Stromal cell of bone marrow (primary cell): Measurements from ENCODE around the gene KIF25.
A peak's percentile ranks its signal among the peaks of the same experiment; 100 is the strongest.
"Not testable (repeated sequence)": the region's sequence is repeated elsewhere in the genome, so short reads cannot be mapped to it uniquely, and the experiment has no call there.

Experiments used
- DNase-seq: peaks from one replicate; pipeline ENCODE4 v3.0.0-alpha.2; 2012; ENCODE audit warnings: low read depth

KIF25 gene

DNA sequence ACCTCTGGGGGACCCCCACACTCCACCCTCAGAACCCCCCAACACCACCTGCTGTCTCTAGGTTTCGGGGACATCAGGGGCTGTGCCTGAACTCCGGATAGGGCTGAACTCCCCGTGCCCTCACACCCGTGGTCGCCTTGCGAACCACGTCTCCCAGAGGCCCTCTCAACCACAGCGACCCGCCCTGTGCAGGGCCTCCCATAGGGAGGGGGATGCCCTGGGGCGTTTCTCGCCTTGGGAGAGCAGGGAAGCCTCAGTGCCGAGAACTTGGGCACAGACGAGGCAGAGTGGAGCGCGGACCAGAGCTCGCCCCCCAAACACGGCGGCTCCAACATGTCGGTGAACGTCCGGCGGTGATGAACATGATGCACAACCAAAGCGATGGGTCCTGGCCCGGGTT, 74.8 kb downstream of the KIF25 start:
- no peak for DNase-seq

- DNase-seq: no peak
Measured at GRCh38 chr6:168072730-168073129, 75.3 kb downstream of the KIF25 start.

- no peak for DNase-seq
Measured at GRCh38 chr6:168073937-168074730, 76.7 kb downstream of the KIF25 start.

- DNase-seq: no peak
Measured at GRCh38 chr6:168075216-168075615, 77.7 kb downstream of the KIF25 start.

DNA sequence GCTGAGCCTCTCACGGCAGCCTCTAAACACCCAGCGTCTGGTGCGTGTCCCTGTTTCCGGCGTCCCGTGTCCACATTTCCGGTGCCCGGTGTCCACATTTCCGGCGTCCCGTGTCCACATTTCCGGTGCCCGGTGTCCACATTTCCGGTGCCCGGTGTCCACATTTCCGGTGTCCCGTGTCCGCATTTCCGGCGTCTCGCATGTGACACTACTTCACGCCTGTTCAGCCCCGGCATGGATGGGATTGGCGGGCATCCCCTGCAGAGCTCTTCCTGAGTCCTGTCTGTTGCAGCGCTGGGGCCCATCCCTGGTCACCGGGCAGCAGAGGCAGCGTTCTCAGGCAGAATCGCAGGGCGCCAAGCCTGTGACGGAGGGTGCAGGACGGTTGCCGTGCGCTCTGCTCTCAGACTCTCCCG, 78.3 kb downstream of the KIF25 start:
- DNase-seq: no peak

DNA sequence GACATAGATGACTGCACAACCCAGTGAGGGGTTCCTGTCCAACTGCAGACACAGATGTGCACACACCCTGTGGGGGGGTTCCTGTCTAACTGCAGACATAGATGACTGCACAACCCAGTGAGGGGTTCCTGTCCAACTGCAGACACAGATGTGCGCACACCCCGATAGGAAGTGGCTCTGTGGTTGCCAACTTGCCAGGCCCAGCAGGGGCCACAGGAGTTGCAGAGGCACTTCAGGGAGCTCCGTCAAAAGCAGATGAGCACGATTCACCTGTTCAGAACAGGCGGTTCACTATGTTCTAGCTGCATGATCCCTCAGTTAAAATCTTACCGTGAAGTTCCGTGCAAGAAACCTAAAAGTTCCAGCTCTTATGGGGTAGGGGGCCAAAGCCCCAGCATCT, 79.9 kb downstream of the KIF25 start:
- not testable (repeated sequence) for DNase-seq

DNA sequence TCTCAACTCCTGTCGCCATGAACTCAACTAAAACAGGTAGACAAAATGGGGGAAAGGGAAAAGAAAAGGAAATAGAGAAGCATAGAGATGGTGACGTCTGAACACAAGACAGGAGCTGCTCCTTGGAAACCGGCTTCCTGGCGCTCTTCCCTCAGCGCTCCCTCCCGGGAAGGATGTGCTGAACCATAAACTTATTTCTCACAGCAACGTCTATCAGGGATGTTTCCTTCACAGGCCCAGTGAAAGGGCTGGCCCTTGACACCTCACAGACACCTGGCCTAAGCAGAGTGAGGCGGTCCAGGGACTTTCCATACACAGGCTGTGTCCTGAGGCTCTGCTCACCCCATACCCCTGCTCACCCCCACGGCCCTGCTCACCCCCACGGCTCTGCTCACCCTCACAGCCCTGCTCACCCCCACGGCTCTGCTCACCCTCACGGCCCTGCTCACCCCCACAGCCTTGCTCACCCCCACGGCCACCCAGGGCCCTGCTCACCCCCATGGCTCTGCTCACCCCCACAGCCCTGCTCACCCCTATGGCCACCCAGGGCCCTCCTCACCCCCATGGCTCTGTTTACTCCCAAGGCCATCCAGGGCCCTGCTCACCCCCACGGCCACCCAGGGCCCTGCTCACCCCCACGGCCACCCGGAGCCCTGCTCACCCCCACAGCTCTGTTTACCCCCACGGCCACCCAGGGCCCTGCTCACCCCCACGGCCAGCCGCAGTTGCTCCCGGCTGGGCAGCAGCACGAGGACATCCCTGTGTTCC, 80.9 kb downstream of the KIF25 start:
- no peak for DNase-seq

- no peak for DNase-seq
Measured at GRCh38 chr6:168078943-168079405, 81.5 kb downstream of the KIF25 start, which contains the start of gene FRMD1. TSS of gene FRMD1 (minus strand) at chr6:168079212. CDS start at chr6:168079094, 118 bp downstream.

DNA sequence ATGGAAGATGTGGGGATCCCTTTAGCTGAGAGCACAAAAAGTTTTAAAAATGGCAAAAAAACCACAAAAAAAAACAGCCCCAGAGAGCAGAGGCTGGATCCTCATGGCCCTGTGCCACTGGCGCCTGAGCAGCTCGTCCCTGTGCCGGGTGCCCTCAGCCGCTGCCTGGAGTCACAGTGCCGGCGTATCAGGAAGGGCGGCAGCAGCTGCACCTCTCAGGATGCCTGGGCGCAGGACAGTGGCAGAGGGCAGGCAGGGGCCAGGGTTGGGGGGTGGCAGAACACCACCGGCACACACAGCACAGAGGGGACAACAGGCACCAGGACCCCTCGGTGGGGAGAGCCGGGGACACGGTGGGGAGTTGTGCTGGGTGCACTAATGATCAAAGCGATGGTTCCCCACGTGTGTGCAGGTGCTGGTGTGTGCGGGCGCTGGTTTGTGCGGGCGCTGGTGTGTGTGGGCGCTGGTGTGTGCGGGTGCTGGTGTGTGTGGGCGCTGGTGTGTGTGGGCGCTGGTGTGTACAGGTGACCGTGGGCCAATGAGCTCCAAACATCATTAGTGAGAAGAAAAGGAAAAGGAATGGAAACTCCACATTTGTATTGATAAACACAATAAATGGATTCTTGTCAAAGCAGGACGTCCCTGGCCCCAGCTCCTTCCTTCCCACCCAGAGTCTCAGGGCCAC, 83.1 kb downstream of the KIF25 start:
- DNase-seq: no peak

DNA sequence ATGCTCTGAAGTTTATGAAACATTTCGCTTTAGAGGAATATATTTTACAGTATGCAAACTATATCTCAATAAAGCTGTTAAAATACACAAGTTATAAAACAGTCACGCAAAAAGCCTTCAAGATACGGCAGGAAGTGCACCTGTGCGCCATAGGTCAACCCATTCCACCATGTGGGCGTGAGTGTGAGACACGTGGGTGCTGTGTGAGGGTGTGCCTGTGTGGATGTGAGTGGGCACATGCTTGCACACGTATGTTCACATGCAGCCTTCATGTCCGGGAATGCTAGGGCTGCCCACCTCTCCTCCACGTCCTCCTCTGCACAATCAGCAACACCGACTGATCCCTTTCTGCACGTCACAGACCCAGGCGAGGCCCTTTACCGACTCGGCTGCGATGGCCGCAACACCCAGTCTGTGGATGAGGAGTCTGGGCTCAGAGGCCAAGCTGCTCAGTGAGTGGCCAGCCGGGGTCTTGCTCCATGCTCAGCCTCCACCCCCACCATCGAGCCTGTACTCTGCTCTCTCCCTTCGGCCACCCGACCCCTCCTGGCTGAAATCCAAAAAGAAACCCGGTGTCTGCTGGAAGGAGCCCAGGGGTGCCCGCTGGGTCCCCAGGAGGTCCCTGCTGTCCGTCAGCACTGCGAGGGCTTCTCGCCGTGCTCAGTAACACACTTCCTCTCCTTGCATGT, 84.5 kb downstream of the KIF25 start:
- DNase-seq: no peak

DNA sequence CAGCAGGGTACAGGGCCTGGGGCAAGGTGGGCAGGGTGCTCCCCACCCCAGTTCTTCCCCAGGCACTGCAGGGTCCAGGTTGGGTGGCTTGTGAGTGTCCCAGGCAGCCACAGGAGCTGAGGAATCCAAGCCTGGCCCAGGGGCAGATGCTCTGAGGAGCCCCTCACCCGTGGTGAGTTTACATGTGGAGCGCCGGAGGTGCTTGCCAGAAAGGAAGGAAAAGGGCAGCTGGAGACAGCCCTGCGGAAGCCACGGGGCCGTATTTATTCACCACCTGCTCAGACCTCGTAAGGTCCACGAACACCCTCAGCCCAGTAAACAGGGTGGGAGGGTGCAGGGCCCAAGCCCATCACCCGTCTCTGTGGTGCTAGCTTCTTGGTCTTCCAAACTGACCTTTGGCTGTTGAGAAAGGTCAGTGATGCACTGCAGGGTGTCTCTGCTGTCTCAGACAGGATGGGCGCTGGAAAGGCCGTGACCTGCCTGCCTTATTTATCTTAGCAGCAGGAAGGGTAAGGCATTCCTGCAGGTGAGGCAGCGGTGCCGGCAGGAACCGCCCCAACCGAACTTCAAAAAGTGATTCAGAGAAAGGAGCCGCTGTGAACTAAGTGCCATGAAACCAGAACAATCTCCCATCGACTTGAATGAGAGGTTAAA, 85.5 kb downstream of the KIF25 start:
- DNase-seq: no peak

DNA sequence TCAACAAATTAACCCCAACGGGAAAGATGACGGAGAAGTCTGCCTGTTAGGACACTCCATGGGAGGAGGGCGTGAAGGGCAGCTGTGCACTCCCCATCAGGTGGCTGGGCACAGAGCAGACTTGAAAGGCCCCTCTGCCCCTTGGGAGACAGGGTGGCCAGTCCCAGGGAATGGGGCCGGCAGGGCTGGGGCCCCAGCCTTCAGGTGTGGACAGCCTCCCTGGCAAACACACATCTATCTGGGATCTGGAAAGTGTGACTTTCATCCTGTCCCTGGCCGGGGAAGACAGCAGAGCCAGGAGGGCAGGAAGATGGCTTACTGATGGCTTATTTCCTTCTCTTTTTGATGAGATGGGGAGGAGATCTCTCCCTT, 86.0 kb downstream of the KIF25 start:
- DNase-seq: no peak

DNA sequence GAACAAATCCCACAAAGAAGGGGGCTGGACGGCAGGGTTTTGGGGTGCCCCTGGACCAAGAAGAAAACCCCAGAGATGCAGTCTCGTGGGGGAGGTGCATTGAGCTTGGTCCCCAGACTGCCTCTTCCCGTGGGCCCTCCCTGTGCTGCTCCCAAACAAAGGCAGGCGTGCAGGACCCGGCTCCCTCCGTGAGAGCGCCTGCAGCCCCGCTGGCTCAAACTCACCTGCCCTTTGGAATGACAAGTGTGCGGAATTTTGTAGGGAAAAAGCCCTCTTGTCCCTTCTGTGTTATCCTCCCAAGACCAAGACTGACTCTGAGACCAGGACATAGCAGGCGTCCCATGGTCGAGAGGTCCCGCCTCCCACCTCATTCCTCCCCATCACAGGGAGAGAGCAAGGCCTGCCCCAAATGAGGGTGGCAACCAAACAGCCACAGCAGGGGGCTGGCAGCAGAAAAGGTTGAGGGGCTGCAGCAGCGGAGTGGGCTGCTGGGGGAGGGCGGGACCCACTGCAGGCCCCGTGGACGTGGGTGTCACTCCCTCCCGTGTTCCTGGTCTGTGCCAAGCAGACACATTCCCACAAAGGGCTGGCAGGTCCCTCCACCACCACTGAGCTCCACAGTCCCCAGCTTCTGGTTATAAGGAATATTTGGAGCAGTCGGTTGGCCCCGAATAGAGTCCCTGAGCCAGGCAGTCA, 87.1 kb downstream of the KIF25 start:
- DNase-seq: no peak

- no peak for DNase-seq
Measured at GRCh38 chr6:168086066-168086465, 88.6 kb downstream of the KIF25 start.

DNA sequence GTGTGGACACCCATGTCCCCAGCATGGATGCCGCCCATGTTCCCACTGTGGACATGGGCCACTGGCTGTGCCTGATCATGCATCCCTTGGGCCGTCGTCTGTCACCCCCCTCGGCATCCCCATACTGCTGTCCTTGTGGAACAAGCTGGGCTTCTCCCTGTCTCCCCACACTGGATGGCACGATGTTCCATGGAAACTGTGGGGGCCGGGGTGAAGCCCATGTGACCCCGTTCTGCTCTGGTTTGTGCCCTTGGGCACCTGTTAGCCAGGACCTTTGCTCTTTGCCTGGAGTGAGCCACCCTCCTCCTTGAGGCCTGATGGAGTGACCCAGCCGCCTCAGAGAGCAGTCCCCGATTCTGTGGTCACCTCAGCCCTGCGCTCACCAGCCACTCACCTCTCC, 89.1 kb downstream of the KIF25 start:
- no peak for DNase-seq

DNA sequence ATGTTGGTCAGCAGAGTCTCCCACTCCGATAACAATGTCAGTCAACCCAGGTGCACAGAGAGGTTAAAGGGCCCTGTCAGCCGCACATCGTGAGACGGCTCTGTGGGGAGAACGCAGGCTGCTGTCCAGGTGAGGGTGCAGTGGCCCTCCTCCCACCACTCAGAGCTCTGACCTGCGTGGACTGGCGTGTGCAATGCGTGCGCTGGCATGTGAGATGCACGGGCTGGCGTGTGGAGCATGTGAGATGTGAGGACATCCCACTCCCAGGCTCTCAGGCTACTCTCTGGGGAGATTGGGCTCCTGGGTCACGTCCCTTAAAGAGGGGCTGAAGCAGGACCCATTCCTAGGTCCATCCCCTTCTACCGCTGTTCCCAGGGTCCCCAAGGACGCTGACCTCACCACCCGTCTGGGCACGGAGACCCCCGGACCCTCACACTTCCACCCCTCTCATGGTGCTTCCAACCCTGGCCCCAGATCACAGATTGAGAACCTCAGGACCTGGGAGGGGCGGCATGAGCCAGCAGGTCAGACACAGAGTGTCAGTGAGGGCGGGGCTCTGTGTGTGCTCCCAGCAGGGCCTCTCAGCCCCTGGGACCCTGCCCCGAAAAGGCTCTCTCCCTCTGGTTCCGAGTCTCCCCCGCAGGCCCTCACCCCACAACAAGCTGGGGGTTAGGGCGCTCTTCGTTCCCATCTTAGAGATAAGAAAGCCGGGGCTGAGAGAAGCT, 90.1 kb downstream of the KIF25 start:
- no peak for DNase-seq

GRCh38 chr6:168088161-168089053, 90.9 kb downstream of the KIF25 start:
- DNase-seq: peak; percentile 9

GRCh38 chr6:168089186-168090063, 92.0 kb downstream of the KIF25 start:
- DNase-seq: no peak
